ENCODE data around the gene LRRC70.
"Not testable (repeated sequence)": the region's sequence is repeated elsewhere in the genome, so short reads cannot be mapped to it uniquely, and the experiment has no call there.

LRRC70 gene

DNA sequence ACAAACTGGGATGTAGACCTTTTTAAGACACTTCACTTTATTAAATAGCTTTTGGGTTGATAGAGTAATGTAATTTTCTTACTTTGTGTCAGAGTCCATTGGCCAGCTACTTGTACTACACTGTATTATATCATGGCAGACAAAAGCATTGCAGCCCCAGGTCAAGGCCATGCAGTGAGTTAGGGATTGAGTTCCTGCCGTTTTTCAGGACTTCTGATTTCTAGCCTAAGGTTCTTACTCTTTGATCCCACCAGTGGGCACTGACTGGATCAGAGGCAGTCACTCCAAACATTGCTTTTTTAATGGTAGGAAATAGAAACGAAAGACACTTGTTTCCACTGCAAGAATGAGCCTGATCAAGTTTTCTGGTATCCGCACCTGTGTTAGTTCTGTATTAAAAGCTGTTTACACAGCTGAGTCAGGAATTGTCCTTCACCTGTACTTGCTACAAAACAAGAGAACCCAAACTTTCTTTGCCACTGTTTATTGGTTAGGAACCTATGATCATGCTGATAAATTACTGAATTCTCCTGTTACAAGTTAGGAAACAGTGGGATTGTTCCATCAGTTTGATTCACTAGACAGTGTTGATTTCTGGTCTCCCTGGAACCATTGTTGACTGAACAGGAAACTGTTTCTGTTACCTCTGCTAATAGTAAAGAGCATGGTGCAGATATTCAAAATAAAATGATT lies 22.1 kb downstream of the LRRC70 start:
- FAIRE-seq: no peak

DNA sequence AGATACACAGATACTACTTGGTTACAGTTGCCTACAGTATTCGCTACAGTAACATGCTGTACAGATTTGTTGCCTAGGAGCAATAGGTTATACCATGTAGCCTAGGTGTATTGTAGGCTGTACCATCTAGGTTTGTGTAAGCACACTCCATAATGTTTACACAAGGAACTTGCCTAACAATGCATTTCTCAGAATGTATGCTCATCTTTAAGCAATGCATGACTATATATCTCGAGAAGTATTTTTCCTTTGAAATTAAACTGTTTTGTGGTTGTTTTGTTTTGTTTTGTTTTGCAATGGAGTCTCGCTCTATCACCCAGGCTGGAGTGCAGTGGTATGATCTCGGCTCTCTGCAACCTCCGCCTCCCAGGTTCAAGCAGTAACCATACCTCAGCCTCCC lies 25.3 kb downstream of the LRRC70 start:
- DNase-seq (ENCODE audit: extremely low spot score, insufficient read length, low read depth) (no peak), FAIRE-seq (no peak)

More for the DNA sequence above, 22.1 kb downstream of the LRRC70 start:
- no peak for DNase-seq (ENCODE audit: extremely low spot score, insufficient read length, low read depth)

- no peak for FAIRE-seq
- no peak for DNase-seq (ENCODE audit: extremely low spot score, insufficient read length, low read depth)
Measured at GRCh38 chr5:62605638-62606037, 27.0 kb downstream of the LRRC70 start.

GRCh38 chr5:62606878-62607277 lies 28.3 kb downstream of the LRRC70 start:
- DNase-seq (ENCODE audit: extremely low spot score, insufficient read length, low read depth) (no peak), FAIRE-seq (no peak)

DNA sequence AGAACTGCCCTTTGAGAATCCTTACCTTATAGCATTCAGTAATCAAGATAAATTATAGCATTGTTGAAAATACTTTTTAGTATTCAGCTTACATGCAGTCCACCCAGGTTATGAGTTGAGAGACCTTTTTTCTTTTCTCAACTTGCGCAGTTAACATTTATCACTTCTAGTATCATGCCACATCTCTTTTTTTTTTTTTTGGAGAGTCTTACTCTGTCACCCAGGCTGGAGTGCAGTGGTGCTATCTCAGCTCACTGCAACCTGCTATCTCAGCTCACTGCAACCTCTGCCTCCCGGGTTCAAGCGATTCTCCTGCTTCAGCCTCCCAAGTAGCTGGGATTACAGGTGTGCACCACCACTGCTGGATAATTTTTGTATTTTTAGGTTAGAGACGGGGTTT lies 29.0 kb downstream of the LRRC70 start:
- FAIRE-seq (no peak), DNase-seq (ENCODE audit: extremely low spot score, insufficient read length, low read depth) (no peak)

- DNase-seq (ENCODE audit: extremely low spot score, insufficient read length, low read depth) (no peak), FAIRE-seq (no peak)
Measured at GRCh38 chr5:62608529-62609511, 30.2 kb downstream of the LRRC70 start.

GRCh38 chr5:62614355-62614754 lies 35.7 kb downstream of the LRRC70 start:
- FAIRE-seq (no peak), DNase-seq (ENCODE audit: extremely low spot score, insufficient read length, low read depth) (no peak)

GRCh38 chr5:62616615-62617277 lies 38.1 kb downstream of the LRRC70 start:
- DNase-seq (ENCODE audit: extremely low spot score, insufficient read length, low read depth) (no peak), FAIRE-seq (no peak)

- DNase-seq (ENCODE audit: extremely low spot score, insufficient read length, low read depth) (no peak), FAIRE-seq (no peak)
Measured at GRCh38 chr5:62617943-62618342, 39.3 kb downstream of the LRRC70 start.

- no peak for DNase-seq (ENCODE audit: extremely low spot score, insufficient read length, low read depth)
- no peak for FAIRE-seq
Measured at GRCh38 chr5:62620761-62621160, 42.1 kb downstream of the LRRC70 start.

GRCh38 chr5:62621280-62621679 lies 42.7 kb downstream of the LRRC70 start:
- FAIRE-seq (no peak), DNase-seq (ENCODE audit: extremely low spot score, insufficient read length, low read depth) (no peak)

- FAIRE-seq: no peak
Measured at GRCh38 chr5:62623271-62623670, 44.7 kb downstream of the LRRC70 start.

GRCh38 chr5:62624436-62624835 lies 45.8 kb downstream of the LRRC70 start:
- not testable (repeated sequence) for DNase-seq (ENCODE audit: extremely low spot score, insufficient read length, low read depth); FAIRE-seq

More at GRCh38 chr5:62623271-62623670, 44.7 kb downstream of the LRRC70 start:
- DNase-seq (ENCODE audit: extremely low spot score, insufficient read length, low read depth): no peak

DNA sequence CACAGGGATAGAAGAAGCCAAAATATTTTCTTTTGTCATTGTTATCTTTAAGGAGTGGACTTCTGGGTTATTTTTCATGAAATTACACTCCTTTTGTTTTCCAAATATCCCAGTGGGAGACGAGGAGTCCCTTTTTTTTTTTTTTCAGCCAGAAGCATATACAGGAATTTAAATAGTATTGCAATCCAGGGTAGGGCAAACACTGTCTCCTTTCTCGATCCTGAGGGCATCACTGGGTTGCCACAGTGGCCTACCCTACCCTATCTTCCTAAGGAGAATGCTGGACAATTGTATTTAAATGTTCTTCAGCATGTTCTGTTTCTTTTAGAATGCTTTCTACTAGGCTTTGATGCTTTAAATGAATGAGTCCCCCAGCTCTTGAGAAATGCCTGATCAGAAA lies 47.9 kb downstream of the LRRC70 start:
- DNase-seq (ENCODE audit: extremely low spot score, insufficient read length, low read depth): no peak
- no peak for FAIRE-seq

- DNase-seq (ENCODE audit: extremely low spot score, insufficient read length, low read depth): no peak
- FAIRE-seq: no peak
Measured at GRCh38 chr5:62627121-62627520, 48.5 kb downstream of the LRRC70 start.

- DNase-seq (ENCODE audit: extremely low spot score, insufficient read length, low read depth): no peak
- no peak for FAIRE-seq
Measured at GRCh38 chr5:62627901-62628300, 49.3 kb downstream of the LRRC70 start.
